Fibroblast of villous mesenchyme (primary cell): ENCODE results near the gene EVI5L. TPM values are rescaled to one million over a fixed set of nuclear protein-coding genes. Genes with fewer than 3 reads are reported as not detected.

Experiments
- DNase-seq: peaks from one replicate; pipeline ENCODE4 v3.0.0-alpha.2; 2010; ENCODE audit warnings: low read depth
- H3K4me3 ChIP-seq: 2 replicates; pipeline ENCODE4 v1.5.1; 2011; ENCODE audit warnings: low read depth, mild to moderate bottlenecking, low read length
- total RNA-seq: library from RNA; depleted of rRNA; stranded (reverse); fragments of >200 nt; gene quantifications from 2 replicates; pipeline ENCODE4 v1.2.3, GENCODE V29; 2012
- TF ChIP-seq, protein P1 (sequence below): IDR thresholded peaks from 2 replicates; pipeline ENCODE4 v1.5.1; 2012; ENCODE audit warnings: low read depth, mild to moderate bottlenecking, low read length; ENCODE audit not compliant: insufficient read depth

The EVI5L gene
- total RNA-seq, 1 donor, result 25.5 TPM

DNA sequence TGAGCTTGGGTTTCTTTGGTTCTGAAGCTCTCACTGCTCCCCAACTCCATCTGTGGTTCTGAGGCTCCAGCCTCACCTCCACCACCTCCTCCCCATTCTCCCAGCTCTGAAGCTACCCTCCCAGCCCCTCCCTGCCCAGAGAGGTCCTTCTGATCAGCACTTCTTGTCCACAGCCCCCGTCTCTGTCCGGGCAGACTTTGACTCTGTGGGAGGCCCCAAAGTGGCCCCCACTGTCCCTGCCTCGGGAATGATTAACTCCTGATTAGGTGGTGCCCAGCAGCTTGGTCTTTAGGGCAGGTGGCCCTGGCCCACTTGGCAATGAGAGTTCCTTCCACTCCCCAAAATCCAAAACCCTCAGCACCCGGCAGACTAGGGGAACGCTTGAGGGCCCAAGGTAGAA lies 14.4 kb downstream of the EVI5L start:
- TF ChIP-seq, protein P1, sequence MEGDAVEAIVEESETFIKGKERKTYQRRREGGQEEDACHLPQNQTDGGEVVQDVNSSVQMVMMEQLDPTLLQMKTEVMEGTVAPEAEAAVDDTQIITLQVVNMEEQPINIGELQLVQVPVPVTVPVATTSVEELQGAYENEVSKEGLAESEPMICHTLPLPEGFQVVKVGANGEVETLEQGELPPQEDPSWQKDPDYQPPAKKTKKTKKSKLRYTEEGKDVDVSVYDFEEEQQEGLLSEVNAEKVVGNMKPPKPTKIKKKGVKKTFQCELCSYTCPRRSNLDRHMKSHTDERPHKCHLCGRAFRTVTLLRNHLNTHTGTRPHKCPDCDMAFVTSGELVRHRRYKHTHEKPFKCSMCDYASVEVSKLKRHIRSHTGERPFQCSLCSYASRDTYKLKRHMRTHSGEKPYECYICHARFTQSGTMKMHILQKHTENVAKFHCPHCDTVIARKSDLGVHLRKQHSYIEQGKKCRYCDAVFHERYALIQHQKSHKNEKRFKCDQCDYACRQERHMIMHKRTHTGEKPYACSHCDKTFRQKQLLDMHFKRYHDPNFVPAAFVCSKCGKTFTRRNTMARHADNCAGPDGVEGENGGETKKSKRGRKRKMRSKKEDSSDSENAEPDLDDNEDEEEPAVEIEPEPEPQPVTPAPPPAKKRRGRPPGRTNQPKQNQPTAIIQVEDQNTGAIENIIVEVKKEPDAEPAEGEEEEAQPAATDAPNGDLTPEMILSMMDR, result no peak
- no peak for DNase-seq

DNA sequence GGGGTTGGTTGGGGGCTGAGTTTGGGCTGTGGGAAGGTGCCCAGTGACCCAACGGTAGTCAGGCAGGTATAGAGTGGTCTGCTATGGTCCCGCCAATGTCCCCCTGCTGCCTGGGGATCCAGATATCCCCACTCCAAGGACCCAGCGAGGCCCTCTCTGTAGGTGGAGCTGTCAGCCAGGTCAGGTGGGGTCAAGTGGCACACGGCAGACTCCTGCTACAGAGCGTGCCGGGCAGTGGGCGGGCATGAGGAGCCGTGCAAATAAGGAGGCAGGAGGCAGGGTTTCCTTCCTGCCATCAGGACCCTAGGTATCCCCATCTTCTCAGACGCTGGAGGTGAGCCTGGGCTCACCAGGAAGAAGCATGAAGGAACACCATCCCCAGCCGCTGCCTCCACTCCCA lies 14.9 kb downstream of the EVI5L start:
- no peak overlapping the region for H3K4me3 ChIP-seq
- TF ChIP-seq, protein P1, result no peak
- no peak for DNase-seq

More for the DNA sequence above, 14.4 kb downstream of the EVI5L start:
- no peak overlapping the region for H3K4me3 ChIP-seq

DNA sequence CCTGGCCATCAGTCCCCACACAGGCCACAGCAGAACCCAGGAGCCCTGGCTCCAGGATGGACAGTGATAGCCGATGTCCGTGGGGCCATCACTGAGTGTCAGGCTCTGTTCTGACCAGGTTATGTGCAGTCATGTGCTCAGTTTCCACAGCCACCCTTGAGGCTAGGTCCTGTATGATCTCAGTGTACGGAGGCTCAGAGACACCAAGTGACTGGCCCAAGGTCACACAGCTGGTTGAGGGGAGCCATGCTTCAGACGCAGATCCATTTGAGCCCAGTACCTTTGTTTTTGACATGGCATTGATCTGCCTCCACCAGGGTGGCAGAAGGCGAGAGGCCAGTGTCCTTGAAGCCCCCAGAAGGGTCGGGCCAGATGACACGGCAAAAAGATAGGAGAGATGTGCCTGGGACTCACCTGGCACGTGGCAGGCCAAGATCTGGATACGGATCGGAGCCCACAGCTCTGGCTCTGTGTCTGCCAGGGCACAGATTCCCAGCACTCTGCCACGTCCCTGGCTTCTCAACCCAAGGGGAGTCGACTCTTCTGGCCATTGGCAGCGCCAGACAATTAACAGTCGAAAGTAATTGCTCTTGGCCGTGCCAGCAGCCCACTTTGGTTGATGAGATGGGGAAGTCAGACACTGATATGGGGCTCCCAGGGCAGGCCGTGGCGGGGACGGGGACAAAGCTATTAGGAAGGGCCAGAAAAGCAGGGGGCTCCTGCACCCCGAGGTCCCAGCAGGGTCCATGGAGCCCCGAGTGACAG lies 15.6 kb downstream of the EVI5L start:
- DNase-seq, result no peak
- TF ChIP-seq, protein P1, result no peak
- no peak overlapping the region for H3K4me3 ChIP-seq

DNA sequence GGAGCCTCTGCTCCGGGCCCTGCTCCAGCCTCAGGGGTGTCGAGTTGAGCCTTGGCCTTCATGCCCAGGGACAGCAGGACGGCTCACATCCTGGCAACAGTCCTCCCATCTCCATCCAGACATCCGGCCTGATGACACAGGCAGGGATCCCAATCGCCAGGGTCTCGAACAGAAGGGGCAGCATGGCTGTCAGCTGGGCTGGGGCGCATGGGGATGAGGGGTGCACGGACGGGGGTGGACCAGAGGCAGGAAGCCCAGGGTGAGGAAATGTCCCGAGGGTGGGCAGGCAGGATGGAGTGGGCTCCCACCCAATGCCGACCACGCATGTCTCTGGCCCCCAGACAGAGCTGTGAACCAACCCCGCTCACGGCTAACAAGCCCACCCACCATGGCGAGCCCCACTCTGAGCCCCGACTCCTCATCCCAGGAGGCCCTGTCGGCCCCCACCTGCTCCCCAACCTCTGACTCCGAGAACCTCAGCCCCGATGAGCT lies 16.2 kb downstream of the EVI5L start:
- TF ChIP-seq, protein P1, result no peak
- DNase-seq, result no peak
- H3K4me3 ChIP-seq, result no peak overlapping the region

DNA sequence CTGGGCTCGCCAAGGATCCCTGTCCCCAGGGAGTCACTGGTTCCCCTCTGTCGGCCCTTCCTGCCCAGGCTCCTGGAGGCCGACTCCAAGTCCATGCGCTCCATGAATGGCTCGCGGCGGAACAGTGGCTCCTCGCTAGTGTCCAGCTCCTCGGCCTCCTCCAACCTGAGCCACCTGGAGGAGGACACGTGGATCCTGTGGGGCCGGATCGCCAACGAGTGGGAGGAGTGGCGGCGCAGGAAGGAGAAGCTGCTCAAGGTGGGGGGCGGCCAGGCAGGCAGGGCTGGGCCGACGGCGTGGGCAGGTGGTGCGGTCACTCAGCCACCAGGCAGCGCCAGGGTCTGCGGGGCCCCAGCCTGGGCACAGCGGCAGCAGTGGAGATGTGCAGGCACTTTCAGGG lies 17.6 kb downstream of the EVI5L start:
- TF ChIP-seq, protein P1, result no peak
- no peak overlapping the region for H3K4me3 ChIP-seq
- DNase-seq, result no peak

DNA sequence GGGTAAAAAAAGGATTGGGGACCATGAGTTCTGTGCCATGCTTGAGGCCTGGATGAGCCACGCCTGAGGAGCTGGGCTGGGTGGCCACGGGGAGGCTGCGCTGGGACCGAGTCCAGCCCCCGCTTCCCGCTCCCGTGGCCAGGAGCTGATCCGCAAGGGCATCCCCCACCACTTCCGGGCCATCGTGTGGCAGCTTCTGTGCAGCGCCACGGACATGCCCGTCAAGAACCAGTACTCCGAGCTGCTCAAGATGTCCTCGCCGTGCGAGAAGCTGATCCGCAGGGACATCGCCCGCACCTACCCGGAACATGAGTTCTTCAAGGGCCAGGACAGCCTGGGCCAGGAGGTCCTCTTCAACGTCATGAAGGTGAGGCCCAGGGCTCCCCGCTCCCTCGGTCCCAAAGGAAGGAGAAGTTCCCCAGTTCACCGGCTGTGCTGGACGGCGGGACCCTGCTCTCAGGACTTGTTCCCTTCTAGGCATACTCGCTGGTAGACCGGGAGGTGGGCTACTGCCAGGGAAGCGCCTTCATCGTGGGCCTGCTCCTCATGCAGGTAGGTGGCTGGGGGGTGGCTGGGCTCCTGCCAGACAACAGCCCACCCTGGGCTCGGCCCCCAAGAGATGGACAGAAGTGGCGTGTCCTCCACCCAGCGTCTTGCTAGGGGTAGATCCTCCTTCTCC lies 18.9 kb downstream of the EVI5L start:
- no peak for DNase-seq
- H3K4me3 ChIP-seq, result no peak overlapping the region
- TF ChIP-seq, protein P1, result no peak
